Raji (cell line): ENCODE data around the gene UQCRC1.

Source experiments
- POLR2A ChIP-seq: IDR thresholded peaks from 2 replicates; pipeline ENCODE4 v1.6.1; 2011; ENCODE audit warnings: low read depth, low read length, control low read depth; ENCODE audit not compliant: insufficient read depth

Gene UQCRC1

GRCh38 chr3:48596676-48597407 lies 12.6 kb downstream of the UQCRC1 start:
- no peak for TF ChIP-seq POLR2A

GRCh38 chr3:48596157-48596556 lies 13.3 kb downstream of the UQCRC1 start:
- TF ChIP-seq POLR2A, result no peak

- no peak for TF ChIP-seq POLR2A
These were observed 13.8 kb downstream of the UQCRC1 start for GRCh38 chr3:48595526-48596121.

GRCh38 chr3:48595075-48595525 lies 14.3 kb downstream of the UQCRC1 start, which contains the start of gene COL7A1:
COL7A1 (minus strand) TSS chr3:48595329; CDS start chr3:48595159, 170 bp downstream.
- TF ChIP-seq POLR2A, result no peak

- no peak for TF ChIP-seq POLR2A
These were observed 14.9 kb downstream of the UQCRC1 start for GRCh38 chr3:48594417-48595049.

GRCh38 chr3:48593337-48593736 lies 16.1 kb downstream of the UQCRC1 start:
- no peak for TF ChIP-seq POLR2A

GRCh38 chr3:48592519-48593087 lies 16.8 kb downstream of the UQCRC1 start:
- TF ChIP-seq POLR2A, result no peak

- TF ChIP-seq POLR2A, result no peak
These were observed 17.4 kb downstream of the UQCRC1 start for GRCh38 chr3:48591886-48592518.

- TF ChIP-seq POLR2A, result no peak
These were observed 18.0 kb downstream of the UQCRC1 start for GRCh38 chr3:48591436-48591835.

GRCh38 chr3:48588230-48588629 lies 21.2 kb downstream of the UQCRC1 start:
- no peak for TF ChIP-seq POLR2A

- TF ChIP-seq POLR2A, result no peak
These were observed 21.8 kb downstream of the UQCRC1 start for GRCh38 chr3:48587686-48588085.

- TF ChIP-seq POLR2A, result no peak
These were observed 24.0 kb downstream of the UQCRC1 start for GRCh38 chr3:48585411-48585810.

GRCh38 chr3:48584836-48585235 lies 24.6 kb downstream of the UQCRC1 start:
- no peak for TF ChIP-seq POLR2A

- TF ChIP-seq POLR2A, result no peak
These were observed 27.6 kb downstream of the UQCRC1 start for GRCh38 chr3:48581621-48582481.
